Activated T-cell treated with anti-CD3 and anti-CD28 coated beads, Interleukin-2, amount 50 U/mL, for 48 hours (primary cell): ENCODE results near the gene MST1.
A peak's percentile ranks its signal among the peaks of the same experiment; 100 is the strongest.

ENCODE experiments used
- DNase-seq, 2 experiments: peaks; one replicate each; pipeline ENCODE4 v3.0.0-alpha.2; 2020

Gene MST1

GRCh38 chr3:49673715-49674496 is 15.4 kb downstream of the MST1 start, which contains the start of gene APEH:
Gene APEH (plus strand): TSS chr3:49674351. CDS start chr3:49674402, 51 bp downstream.
- peak; percentile 99 for DNase-seq

- no peak for DNase-seq
Observed at GRCh38 chr3:49673121-49673714, 16.1 kb downstream of the MST1 start.

- peak; percentile 80 to 86 for DNase-seq
Observed at GRCh38 chr3:49671291-49672288, 17.7 kb downstream of the MST1 start.

GRCh38 chr3:49670940-49671290 is 18.4 kb downstream of the MST1 start:
- DNase-seq, result no peak

GRCh38 chr3:49669352-49669751 is 19.9 kb downstream of the MST1 start:
- no peak for DNase-seq

- no peak for DNase-seq
Observed at GRCh38 chr3:49668861-49669260, 20.4 kb downstream of the MST1 start.

GRCh38 chr3:49668414-49668797 is 20.9 kb downstream of the MST1 start:
- no peak for DNase-seq

GRCh38 chr3:49667701-49668413 is 21.4 kb downstream of the MST1 start:
- no peak for DNase-seq

GRCh38 chr3:49666592-49666991 is 22.7 kb downstream of the MST1 start:
- DNase-seq, result no peak

GRCh38 chr3:49665822-49666519 is 23.3 kb downstream of the MST1 start:
- no peak for DNase-seq

GRCh38 chr3:49664300-49664699 is 25.0 kb downstream of the MST1 start:
- no peak for DNase-seq

- no peak for DNase-seq
Observed at GRCh38 chr3:49663831-49664230, 25.4 kb downstream of the MST1 start.

- DNase-seq, result no peak
Observed at GRCh38 chr3:49662720-49663413, 26.4 kb downstream of the MST1 start.

GRCh38 chr3:49662021-49662420 is 27.3 kb downstream of the MST1 start:
- no peak for DNase-seq

GRCh38 chr3:49661281-49661680 is 28.0 kb downstream of the MST1 start:
- no peak for DNase-seq

- no peak for DNase-seq
Observed at GRCh38 chr3:49659756-49660155, 29.5 kb downstream of the MST1 start.

- DNase-seq, result no peak
Observed at GRCh38 chr3:49658711-49659110, 30.6 kb downstream of the MST1 start.

GRCh38 chr3:49657208-49657915 is 31.9 kb downstream of the MST1 start:
- DNase-seq, result no peak

- DNase-seq, result no peak
Observed at GRCh38 chr3:49656541-49657112, 32.6 kb downstream of the MST1 start.

- DNase-seq, result no peak
Observed at GRCh38 chr3:49655731-49656285, 33.5 kb downstream of the MST1 start.
